H9 (cell line): ENCODE results near the gene XPO1. TPM values are rescaled to one million over a fixed set of nuclear protein-coding genes. Genes with fewer than 3 reads are reported as not detected.

Experiments used
- DNase-seq: peaks from one replicate; pipeline ENCODE4 v3.0.0-alpha.2; 2017
- H2AFZ ChIP-seq: one replicate; pipeline ENCODE4 v1.6.1; 2013; ENCODE audit warnings: mild to moderate bottlenecking, low read length, control low read depth, moderate library complexity
- H2AK5ac ChIP-seq: 2 replicates; pipeline ENCODE4 v1.6.1; 2013; ENCODE audit warnings: low read length, control low read depth, mixed read lengths; ENCODE audit not compliant: insufficient read length
- H2BK120ac ChIP-seq: one replicate; pipeline ENCODE4 v1.6.1; 2013; ENCODE audit warnings: low read depth, mild to moderate bottlenecking, low read length, control low read depth, inconsistent platforms; ENCODE audit not compliant: poor library complexity, severe bottlenecking
- H2BK12ac ChIP-seq: 2 replicates; pipeline ENCODE4 v1.6.1; 2013; ENCODE audit warnings: low read length, control low read depth, mixed read lengths, low read depth; ENCODE audit not compliant: insufficient read length
- H2BK15ac ChIP-seq: 2 replicates; pipeline ENCODE4 v1.6.1; 2013; ENCODE audit warnings: low read depth, low read length, control low read depth
- H2BK20ac ChIP-seq: one replicate; pipeline ENCODE4 v1.6.1; 2013; ENCODE audit warnings: low read depth, mild to moderate bottlenecking, low read length, control low read depth, inconsistent platforms; ENCODE audit not compliant: poor library complexity, severe bottlenecking
- H2BK5ac ChIP-seq: 2 replicates; pipeline ENCODE4 v1.6.1; 2013; ENCODE audit warnings: low read length, control low read depth, mixed read lengths; ENCODE audit not compliant: insufficient read length
- H3K14ac ChIP-seq: 2 replicates; pipeline ENCODE4 v1.6.1; 2013; ENCODE audit warnings: low read length, control low read depth; ENCODE audit not compliant: insufficient read depth
- H3K18ac ChIP-seq: 2 replicates; pipeline ENCODE4 v1.6.1; 2013; ENCODE audit warnings: low read depth, mild to moderate bottlenecking, mixed read lengths, low read length, control low read depth; ENCODE audit not compliant: insufficient read length
- H3K23ac ChIP-seq: 2 replicates; pipeline ENCODE4 v1.6.1; 2013; ENCODE audit warnings: low read length, control low read depth, mixed read lengths, low read depth; ENCODE audit not compliant: insufficient read length
- H3K23me2 ChIP-seq: 2 replicates; pipeline ENCODE4 v1.6.1; 2013; ENCODE audit warnings: low read depth, mild to moderate bottlenecking, mixed read lengths, low read length, control low read depth; ENCODE audit not compliant: insufficient read length, poor library complexity, severe bottlenecking
- H3K27ac ChIP-seq: 2 replicates; pipeline ENCODE4 v1.5.1; 2013; ENCODE audit warnings: low read length, control low read depth, mixed read lengths, low read depth; ENCODE audit not compliant: insufficient read length
- H3K27me3 ChIP-seq: 2 replicates; pipeline ENCODE4 v1.6.1; 2013; ENCODE audit warnings: low read length, control low read depth, inconsistent platforms; ENCODE audit not compliant: insufficient read depth
- H3K4ac ChIP-seq: 2 replicates; pipeline ENCODE4 v1.6.1; 2013; ENCODE audit warnings: low read depth, mild to moderate bottlenecking, control low read depth, inconsistent platforms, low read length, moderate library complexity
- H3K4me1 ChIP-seq: 2 replicates; pipeline ENCODE4 v1.6.1; 2013; ENCODE audit warnings: low read length, control low read depth, inconsistent platforms; ENCODE audit not compliant: insufficient read depth
- H3K4me2 ChIP-seq: 2 replicates; pipeline ENCODE4 v1.6.1; 2013; ENCODE audit warnings: low read length, control low read depth, mixed read lengths; ENCODE audit not compliant: insufficient read length, insufficient read depth
- H3K56ac ChIP-seq: 2 replicates; pipeline ENCODE4 v1.6.1; 2013; ENCODE audit warnings: low read depth, mild to moderate bottlenecking, mixed read lengths, low read length, control low read depth; ENCODE audit not compliant: insufficient read length
- H3K79me1 ChIP-seq: 2 replicates; pipeline ENCODE4 v1.6.1; 2013; ENCODE audit warnings: low read depth, mild to moderate bottlenecking, moderate library complexity, low read length, control low read depth, inconsistent platforms; ENCODE audit not compliant: insufficient read depth, poor library complexity, severe bottlenecking
- H3K79me2 ChIP-seq: 2 replicates; pipeline ENCODE4 v1.6.1; 2013; ENCODE audit warnings: low read length, control low read depth, inconsistent platforms; ENCODE audit not compliant: insufficient read depth
- H3K9ac ChIP-seq: 2 replicates; pipeline ENCODE4 v1.6.1; 2013; ENCODE audit warnings: low read length, control low read depth, mixed read lengths; ENCODE audit not compliant: insufficient read length; ENCODE audit errors: extremely low read depth
- H3K9me3 ChIP-seq: one replicate; pipeline ENCODE4 v1.6.1; 2013; ENCODE audit warnings: low read depth, low read length, inconsistent platforms; ENCODE audit not compliant: control insufficient read depth
- H3T11ph ChIP-seq: one replicate; pipeline ENCODE4 v1.6.1; 2013; ENCODE audit warnings: mild to moderate bottlenecking, low read length, control low read depth, inconsistent platforms
- H4K20me1 ChIP-seq: one replicate; pipeline ENCODE4 v1.6.1; 2013; ENCODE audit not compliant: control insufficient read depth, insufficient read length, insufficient read depth
- H4K5ac ChIP-seq: 2 replicates; pipeline ENCODE4 v1.6.1; 2013; ENCODE audit warnings: low read depth, mild to moderate bottlenecking, mixed read lengths, low read length, control low read depth; ENCODE audit not compliant: insufficient read length
- H4K8ac ChIP-seq: replicated peaks from 2 replicates; pipeline ENCODE4 v1.6.1; 2013; ENCODE audit warnings: low read length, control low read depth, mixed read lengths, low read depth; ENCODE audit not compliant: insufficient read length
- H4K91ac ChIP-seq: 2 replicates; pipeline ENCODE4 v1.6.1; 2013; ENCODE audit warnings: low read depth, mild to moderate bottlenecking, moderate library complexity, mixed read lengths, low read length, control low read depth; ENCODE audit not compliant: insufficient read length
- H3K27ac Mint-ChIP-seq, 3 experiments: 2 replicates in 2 of 3; 3 replicates in 1 of 3; pipeline ENCODE4 v1.8.0; 2020 to 2021; ENCODE audit warnings: mixed read lengths in 3 of 3, mild to moderate bottlenecking in 1 of 3, moderate library complexity in 1 of 3
- H3K27me3 Mint-ChIP-seq: 2 replicates; pipeline ENCODE4 v1.8.0; 2021; ENCODE audit warnings: low read depth, mild to moderate bottlenecking, moderate library complexity, mixed read lengths
- H3K36me3 Mint-ChIP-seq, 3 experiments: 2 replicates in 2 of 3; 3 replicates in 1 of 3; pipeline ENCODE4 v1.8.0; 2020 to 2021; ENCODE audit warnings: low read depth in 3 of 3, mixed read lengths in 3 of 3; ENCODE audit not compliant: insufficient read depth in 1 of 3
- H3K4me1 Mint-ChIP-seq, 2 experiments: 2 replicates each; pipeline ENCODE4 v1.8.0; 2020; ENCODE audit warnings: mixed read lengths in 2 of 2
- H3K4me3 Mint-ChIP-seq, 2 experiments: 2 replicates in 1 of 2; 3 replicates in 1 of 2; pipeline ENCODE4 v1.8.0; 2020 to 2021; ENCODE audit warnings: mild to moderate bottlenecking in 2 of 2, mixed read lengths in 2 of 2, moderate library complexity in 1 of 2
- H3K9me3 Mint-ChIP-seq, 2 experiments: 2 replicates in 1 of 2; 3 replicates in 1 of 2; pipeline ENCODE4 v1.8.0; 2020; ENCODE audit warnings: mild to moderate bottlenecking in 2 of 2, mixed read lengths in 2 of 2, moderate library complexity in 1 of 2
- CTCF ChIP-seq: fragments of 200-600 bp; sonication (generic); conservative IDR thresholded peaks from 3 replicates; pipeline ENCODE4 v1.8.0; 2021; ENCODE audit warnings: antibody characterized with exemption, mild to moderate bottlenecking
- WGBS: extraction: QIAGEN DNeasy Blood & Tissue Kit; methylation state at CpG from one replicate; pipeline ENCODE4 v1.1.7; 2013; ENCODE audit warnings: missing lambda C conversion rate, low lambda C conversion rate, mixed read lengths; ENCODE audit not compliant: insufficient read length; ENCODE audit errors: extremely low coverage; 5-methylcytosine and 5-hydroxymethylcytosine counted together
- total RNA-seq: library from RNA; stranded (reverse); gene quantifications from 2 replicates; pipeline ENCODE4 v1.2.1, GENCODE V29; 2021

The XPO1 gene
- total RNA-seq, 1 experiment from 2014 or later = 320 TPM

GRCh38 chr2:61558160-61558559 is 20.0 kb upstream of the XPO1 start:
- no peak overlapping the region for H2BK5ac ChIP-seq
- H3K27ac Mint-ChIP-seq = no peak overlapping the region
- H3K9ac ChIP-seq = no peak overlapping the region
- no peaks in the 10 kb centered on the region; a peak in 1 of 4 replicates for H3K4me1 Mint-ChIP-seq
- no peaks in the 10 kb centered on the region for H3K79me1 ChIP-seq
- no peaks in the 10 kb centered on the region for H3K27me3 Mint-ChIP-seq
- no peak overlapping the region for H3K14ac ChIP-seq
- no peak overlapping the region for H4K8ac ChIP-seq
- H2BK12ac ChIP-seq = no peak overlapping the region
- no peaks in the 10 kb centered on the region for H3K36me3 Mint-ChIP-seq
- no peak overlapping the region for H3K4ac ChIP-seq
- H3K18ac ChIP-seq = no peak overlapping the region
- no peak overlapping the region for H4K91ac ChIP-seq
- H3K4me2 ChIP-seq = no peak overlapping the region
- H3K23me2 ChIP-seq = no peaks in the 10 kb centered on the region
- H3K27me3 ChIP-seq = no peaks in the 10 kb centered on the region
- no peak overlapping the region for H3K56ac ChIP-seq
- no peak overlapping the region for H2AK5ac ChIP-seq
- H2BK120ac ChIP-seq = no peak overlapping the region
- no peak overlapping the region for H2BK20ac ChIP-seq
- TF ChIP-seq CTCF = no peak
- no peak for DNase-seq
- H3K9me3 Mint-ChIP-seq = no peaks in the 10 kb centered on the region
- H3K4me3 Mint-ChIP-seq = no peak overlapping the region
- H3K27ac ChIP-seq = no peak overlapping the region
- no peaks in the 10 kb centered on the region for H4K20me1 ChIP-seq
- no peak overlapping the region for H4K5ac ChIP-seq
- H3K79me2 ChIP-seq = no peaks in the 10 kb centered on the region
- H2BK15ac ChIP-seq = no peak overlapping the region
- H3K9me3 ChIP-seq = no peaks in the 10 kb centered on the region
- H3K23ac ChIP-seq = no peak overlapping the region
- WGBS = no CpG with 5 or more reads among the region's 5 CpGs
- no peak overlapping the region for H2AFZ ChIP-seq
- H3T11ph ChIP-seq = no peak overlapping the region
- H3K4me1 ChIP-seq = no peaks in the 10 kb centered on the region
